GM12865 (cell line): Measurements from ENCODE around the gene SGTA.

Experiments used
- DNase-seq: peaks from one replicate; pipeline ENCODE4 v3.0.0; 2010; ENCODE audit warnings: low read depth
- H3K4me3 ChIP-seq: 2 replicates; pipeline ENCODE4 v1.5.1; 2011; ENCODE audit warnings: mild to moderate bottlenecking, low read depth, low read length, control low read depth
- CTCF ChIP-seq: IDR thresholded peaks from 2 replicates; pipeline ENCODE4 v1.5.1; 2011; ENCODE audit warnings: low read length, control low read depth, low read depth, inconsistent platforms; ENCODE audit not compliant: insufficient read depth; ENCODE audit errors: missing control alignments

SGTA gene

GRCh38 chr19:2813235-2814160, 30.4 kb upstream of the SGTA start:
- TF ChIP-seq CTCF: no peak
- no peak for DNase-seq
- no peak overlapping the region for H3K4me3 ChIP-seq

GRCh38 chr19:2812414-2813234, 29.6 kb upstream of the SGTA start:
- no peak overlapping the region for H3K4me3 ChIP-seq
- DNase-seq: no peak
- TF ChIP-seq CTCF: no peak

- no peak for DNase-seq
- no peak overlapping the region for H3K4me3 ChIP-seq
- TF ChIP-seq CTCF: no peak
These were observed 28.8 kb upstream of the SGTA start for GRCh38 chr19:2811735-2812413.

- no peak for TF ChIP-seq CTCF
- no peak overlapping the region for H3K4me3 ChIP-seq
These were observed 28.2 kb upstream of the SGTA start for GRCh38 chr19:2811221-2811722.

DNA sequence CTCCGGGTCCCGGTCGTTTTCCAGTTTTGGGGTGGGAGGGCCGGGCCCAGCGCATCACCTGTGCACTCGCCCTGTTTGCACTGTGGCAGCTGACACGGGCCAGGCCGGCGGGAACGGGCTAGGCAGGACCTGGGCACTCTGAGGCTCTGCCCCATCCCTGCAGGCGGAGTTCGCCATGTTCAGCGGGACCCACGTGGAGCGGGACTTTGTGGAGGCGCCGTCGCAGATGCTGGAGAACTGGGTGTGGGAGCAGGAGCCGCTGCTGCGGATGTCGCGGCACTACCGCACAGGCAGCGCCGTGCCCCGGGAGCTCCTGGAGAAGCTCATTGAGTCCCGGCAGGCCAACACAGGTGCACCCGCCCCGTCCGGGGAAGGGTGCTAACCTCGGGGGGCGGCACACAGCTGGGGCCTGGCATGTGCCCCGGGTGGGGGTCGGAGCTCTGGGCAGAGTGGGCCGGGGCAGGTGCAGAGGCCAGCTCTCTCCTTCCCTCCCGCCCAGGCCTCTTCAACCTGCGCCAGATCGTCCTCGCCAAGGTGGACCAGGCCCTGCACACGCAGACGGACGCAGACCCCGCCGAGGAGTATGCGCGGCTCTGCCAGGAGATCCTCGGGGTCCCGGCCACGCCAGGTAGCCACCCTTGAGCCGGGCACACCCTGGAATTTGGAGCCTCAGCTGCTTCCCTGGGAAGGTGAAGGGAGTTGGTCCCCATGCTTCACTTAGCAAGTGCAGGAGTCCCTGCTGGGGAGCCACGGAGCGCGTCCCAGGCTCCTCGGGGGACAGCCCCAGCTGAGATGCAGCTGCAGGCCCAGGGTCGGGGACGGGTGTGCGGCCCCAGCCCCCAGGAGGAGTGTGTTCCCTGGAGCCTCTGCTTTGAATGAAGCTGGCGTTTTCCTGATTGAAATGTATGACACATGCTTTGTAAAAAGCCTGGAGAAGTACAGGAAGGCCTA, 27.3 kb upstream of the SGTA start:
- no peak overlapping the region for H3K4me3 ChIP-seq
- TF ChIP-seq CTCF: no peak
- no peak for DNase-seq

More at GRCh38 chr19:2811221-2811722, 28.2 kb upstream of the SGTA start:
- no peak for DNase-seq
